HL-60 (cell line): ENCODE data around the gene ANKRD63.

Experiments
- GABPA ChIP-seq: IDR thresholded peaks from 2 replicates; pipeline ENCODE4 v1.6.1; 2012; ENCODE audit warnings: low read depth
- POLR2AphosphoS5 ChIP-seq: IDR thresholded peaks from 2 replicates; pipeline ENCODE4 v1.6.1; 2012; ENCODE audit warnings: low read depth
- TF ChIP-seq, protein P1 (sequence below): IDR thresholded peaks from one replicate; pipeline ENCODE4 v1.5.1; 2011; ENCODE audit warnings: low read length, control low read depth, inconsistent platforms; ENCODE audit not compliant: insufficient read depth

- TF ChIP-seq, protein P1, sequence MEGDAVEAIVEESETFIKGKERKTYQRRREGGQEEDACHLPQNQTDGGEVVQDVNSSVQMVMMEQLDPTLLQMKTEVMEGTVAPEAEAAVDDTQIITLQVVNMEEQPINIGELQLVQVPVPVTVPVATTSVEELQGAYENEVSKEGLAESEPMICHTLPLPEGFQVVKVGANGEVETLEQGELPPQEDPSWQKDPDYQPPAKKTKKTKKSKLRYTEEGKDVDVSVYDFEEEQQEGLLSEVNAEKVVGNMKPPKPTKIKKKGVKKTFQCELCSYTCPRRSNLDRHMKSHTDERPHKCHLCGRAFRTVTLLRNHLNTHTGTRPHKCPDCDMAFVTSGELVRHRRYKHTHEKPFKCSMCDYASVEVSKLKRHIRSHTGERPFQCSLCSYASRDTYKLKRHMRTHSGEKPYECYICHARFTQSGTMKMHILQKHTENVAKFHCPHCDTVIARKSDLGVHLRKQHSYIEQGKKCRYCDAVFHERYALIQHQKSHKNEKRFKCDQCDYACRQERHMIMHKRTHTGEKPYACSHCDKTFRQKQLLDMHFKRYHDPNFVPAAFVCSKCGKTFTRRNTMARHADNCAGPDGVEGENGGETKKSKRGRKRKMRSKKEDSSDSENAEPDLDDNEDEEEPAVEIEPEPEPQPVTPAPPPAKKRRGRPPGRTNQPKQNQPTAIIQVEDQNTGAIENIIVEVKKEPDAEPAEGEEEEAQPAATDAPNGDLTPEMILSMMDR = no peak
- TF ChIP-seq POLR2AphosphoS5 = no peak
- TF ChIP-seq GABPA = no peak
These were observed 20.1 kb upstream of the ANKRD63 start for GRCh38 chr15:40302981-40303380.
